DND-41 (cell line): ENCODE results near the gene FUBP1.

Experiments used
- EZH2 ChIP-seq: IDR thresholded peaks from 3 replicates; pipeline ENCODE4 v1.6.1; 2012; ENCODE audit warnings: borderline replicate concordance, low read depth, mild to moderate bottlenecking, moderate library complexity, low read length, inconsistent platforms; ENCODE audit not compliant: severe bottlenecking
- TF ChIP-seq, protein P1 (sequence below): IDR thresholded peaks from 2 replicates; pipeline ENCODE4 v1.5.1; 2012; ENCODE audit warnings: borderline replicate concordance, low read length, moderate library complexity, mild to moderate bottlenecking; ENCODE audit not compliant: poor library complexity, severe bottlenecking; ENCODE audit errors: extremely low read depth

GRCh38 chr1:77945345-77945744 lies 33.5 kb downstream of the FUBP1 start:
- TF ChIP-seq, protein P1, sequence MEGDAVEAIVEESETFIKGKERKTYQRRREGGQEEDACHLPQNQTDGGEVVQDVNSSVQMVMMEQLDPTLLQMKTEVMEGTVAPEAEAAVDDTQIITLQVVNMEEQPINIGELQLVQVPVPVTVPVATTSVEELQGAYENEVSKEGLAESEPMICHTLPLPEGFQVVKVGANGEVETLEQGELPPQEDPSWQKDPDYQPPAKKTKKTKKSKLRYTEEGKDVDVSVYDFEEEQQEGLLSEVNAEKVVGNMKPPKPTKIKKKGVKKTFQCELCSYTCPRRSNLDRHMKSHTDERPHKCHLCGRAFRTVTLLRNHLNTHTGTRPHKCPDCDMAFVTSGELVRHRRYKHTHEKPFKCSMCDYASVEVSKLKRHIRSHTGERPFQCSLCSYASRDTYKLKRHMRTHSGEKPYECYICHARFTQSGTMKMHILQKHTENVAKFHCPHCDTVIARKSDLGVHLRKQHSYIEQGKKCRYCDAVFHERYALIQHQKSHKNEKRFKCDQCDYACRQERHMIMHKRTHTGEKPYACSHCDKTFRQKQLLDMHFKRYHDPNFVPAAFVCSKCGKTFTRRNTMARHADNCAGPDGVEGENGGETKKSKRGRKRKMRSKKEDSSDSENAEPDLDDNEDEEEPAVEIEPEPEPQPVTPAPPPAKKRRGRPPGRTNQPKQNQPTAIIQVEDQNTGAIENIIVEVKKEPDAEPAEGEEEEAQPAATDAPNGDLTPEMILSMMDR, result no peak
- no peak for TF ChIP-seq EZH2
